Activated T-cell treated with anti-CD3 and anti-CD28 coated beads, Interleukin-2, amount 50 U/mL, for 48 hours (primary cell): ENCODE data around the gene RETREG1.
"Not testable (repeated sequence)": the region's sequence is repeated elsewhere in the genome, so short reads cannot be mapped to it uniquely, and the experiment has no call there.

Experiments
- DNase-seq, 2 experiments: peaks; one replicate each; pipeline ENCODE4 v3.0.0-alpha.2; 2020

Gene RETREG1

DNA sequence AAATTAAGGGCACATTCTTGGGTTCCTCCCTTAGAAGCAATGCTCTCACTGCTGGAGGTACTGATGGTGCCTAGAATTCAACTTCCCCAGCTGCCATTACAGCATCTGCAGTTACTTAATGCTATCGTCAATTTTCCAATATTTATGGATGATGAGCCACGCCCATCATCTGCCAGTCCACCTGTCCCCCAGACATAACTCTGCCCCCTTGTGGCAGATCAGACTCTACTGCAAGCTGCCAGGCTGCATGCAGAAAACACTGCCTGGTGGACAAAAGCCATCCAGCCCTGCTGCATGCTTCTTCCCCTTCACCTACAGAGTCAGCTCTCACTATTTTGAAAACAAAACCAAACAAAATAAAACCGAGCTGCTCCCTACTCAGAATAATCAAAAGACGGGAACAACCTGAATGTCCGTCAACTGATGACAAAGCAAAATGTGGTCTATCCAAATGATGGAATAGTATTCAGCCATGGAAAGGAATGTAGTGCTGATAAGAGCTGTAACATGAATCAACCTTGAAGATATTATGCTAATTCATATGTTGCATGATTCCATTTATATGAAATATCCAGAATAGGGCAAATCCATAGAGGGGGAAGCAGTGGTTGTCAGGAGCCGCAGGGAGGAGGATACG is 66.4 kb downstream of the RETREG1 start:
- peak; percentile 49 to 57 for DNase-seq

DNA sequence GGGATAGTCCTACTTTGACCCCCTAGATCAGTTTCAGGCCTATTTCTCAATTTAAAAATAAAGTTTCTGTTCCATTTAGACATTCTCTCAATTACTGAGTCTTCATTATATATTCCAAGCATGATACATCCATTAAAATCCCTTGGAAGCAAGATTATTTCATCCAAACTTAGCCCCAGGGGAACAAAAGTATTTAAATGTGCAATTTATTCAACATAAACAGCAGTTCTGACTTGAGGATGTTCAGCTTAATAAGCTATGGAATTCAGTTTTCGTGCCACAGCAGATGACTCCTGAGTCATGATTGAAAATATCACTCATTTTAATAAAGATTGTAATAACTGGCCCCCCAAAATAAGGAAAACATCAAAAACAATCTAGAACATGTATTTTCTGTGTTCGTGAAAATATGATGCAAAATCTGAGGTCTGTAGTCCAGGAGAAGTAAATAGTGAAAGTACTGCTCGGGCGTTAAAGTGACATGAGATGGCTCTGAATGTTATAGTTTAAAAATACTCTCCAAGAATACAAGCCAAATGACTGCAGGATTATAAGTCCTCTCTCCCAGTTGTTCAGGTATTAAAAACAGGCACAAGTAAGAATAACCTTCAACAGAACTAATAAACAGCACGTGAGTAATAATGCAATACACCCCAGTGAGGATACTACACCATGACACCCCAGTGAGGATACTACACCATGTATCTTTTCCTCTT is 67.1 kb downstream of the RETREG1 start:
- DNase-seq = no peak

DNA sequence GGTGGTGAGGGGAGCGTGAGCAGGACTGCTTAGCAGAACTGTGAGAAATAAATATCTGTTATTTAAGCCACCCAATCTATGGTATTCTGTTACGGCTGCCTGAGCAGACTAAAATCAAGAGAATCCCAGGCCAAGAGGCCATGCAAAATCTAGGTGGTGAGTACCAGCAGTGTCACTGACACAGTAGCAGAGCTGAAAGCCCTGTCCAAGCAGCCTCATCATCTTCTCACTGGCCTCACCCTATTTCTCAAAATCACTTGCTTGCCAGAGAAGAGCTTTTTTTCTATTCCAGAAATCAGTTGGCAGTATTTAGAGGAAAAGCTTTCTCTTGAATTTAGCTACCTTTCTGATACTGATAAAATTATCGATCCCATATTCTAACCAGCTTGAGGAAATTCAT is 68.0 kb downstream of the RETREG1 start:
- DNase-seq = no peak

DNA sequence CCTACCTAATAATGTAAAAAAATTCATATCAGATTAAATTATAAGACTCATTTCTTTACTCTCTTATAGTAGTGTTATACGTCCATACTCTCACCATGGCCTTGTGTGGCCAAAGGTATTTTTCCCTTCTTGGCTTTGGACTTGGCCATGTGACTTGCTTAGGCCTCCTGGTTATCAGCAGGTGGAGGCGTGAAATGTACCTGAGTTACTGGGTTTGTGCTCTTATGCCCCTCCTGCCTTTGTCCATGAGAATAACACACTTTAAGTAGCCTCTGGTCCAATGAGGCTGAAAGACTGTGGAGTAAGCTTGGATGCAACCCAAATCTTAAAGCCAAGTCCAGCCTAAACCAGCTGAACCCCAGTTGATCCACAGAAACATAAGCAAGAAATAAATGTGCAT is 68.7 kb downstream of the RETREG1 start:
- DNase-seq = no peak

DNA sequence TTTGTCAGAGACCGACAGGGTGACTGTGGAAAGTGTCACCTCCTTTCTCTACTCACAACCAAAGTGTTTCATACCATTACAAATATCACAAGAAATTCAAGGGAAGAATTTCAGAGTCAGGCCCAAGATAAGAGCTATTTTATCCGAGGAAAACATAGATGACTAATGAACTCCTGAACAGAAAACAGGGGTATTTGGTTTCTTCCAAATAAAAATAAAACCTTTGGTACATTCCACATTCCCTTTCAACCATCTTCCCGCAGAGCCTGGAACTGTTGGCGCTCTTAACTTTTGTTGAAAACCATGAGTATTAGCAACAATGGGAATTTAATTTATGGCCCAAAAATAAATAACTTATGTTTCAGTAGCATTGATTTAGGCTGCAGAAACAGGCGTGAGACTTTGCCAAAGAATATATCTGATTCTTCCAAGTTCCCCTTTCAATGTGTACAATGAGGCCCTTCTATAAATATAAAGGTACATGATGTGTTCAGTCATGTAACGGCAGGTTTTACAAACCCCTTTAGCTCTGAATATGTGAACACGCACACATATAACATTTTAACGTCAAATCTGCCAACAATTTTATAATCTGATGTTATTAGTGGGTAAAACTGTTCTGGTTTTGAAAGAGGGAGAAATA is 69.5 kb downstream of the RETREG1 start:
- DNase-seq = no peak

DNA sequence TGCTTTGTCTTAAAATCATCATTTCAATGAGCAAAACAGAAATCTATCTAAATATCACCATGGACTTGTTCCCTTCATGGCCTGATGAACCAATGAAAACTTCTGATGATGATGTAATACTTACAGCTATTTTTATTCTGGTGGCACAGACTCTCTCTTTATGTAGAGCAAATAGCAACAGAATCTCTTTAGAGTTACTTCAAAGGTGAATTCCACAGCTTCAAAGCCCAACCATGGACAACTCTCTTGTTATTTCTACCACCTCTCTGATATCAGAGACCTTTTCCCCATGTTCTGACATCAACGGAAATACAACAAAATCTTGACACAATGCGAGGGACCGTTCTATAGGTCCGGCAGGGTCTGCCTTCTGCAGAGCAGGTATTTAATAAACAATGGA is 70.1 kb downstream of the RETREG1 start:
- no peak for DNase-seq

DNA sequence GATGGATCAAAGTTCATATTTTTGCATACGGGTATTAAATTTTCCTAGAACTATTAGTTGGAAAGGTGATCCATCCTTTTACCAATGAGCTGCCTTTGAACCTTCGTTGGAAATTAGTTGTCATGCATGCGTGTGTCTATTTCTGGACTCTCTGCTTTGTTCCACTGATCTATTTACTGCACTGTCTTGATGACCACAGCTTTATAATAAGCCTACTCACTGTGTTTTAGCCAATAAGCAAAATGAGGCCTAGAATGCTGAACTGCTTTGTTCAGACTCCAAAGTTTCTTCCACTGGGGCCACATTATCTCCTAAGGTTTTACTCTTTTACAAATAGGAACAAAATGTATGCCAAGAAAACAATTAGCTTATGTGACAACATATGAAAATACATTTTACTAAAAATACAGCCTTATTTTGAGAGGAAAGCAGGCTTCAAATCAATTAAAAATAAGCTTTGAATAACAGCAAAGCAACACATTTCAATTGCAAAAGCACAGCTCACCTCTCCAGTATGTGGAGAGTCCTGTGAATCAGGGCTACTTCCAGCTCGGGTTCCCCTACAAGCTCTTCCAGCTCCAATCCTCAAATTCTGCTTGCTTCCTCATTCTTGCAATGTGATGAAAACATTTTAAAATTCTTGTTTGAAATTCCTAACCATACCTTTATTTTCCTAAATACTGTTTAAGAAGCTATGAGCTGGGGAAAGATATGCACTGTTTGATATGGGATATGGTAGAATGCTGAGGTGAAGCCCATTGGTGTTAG is 72.0 kb downstream of the RETREG1 start:
- no peak for DNase-seq

DNA sequence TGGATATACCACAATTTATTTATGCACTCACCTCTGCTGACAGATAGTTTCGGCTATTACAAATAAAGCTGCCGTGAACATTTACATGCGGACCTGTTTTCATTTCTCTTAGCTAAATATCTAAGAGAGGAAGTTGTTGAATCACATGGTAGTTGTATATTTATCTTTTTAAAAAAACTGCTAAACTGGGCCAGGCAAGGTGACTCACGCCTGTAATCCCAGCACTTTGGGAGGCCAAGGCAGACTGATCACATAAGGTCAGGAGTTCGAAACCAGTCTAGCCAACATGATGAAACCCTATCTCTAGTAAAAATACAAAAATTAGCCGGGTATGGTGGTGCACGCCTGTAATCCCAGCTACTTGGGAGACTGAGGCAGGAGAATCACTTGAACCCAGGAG is 73.6 kb downstream of the RETREG1 start:
- not testable (repeated sequence) for DNase-seq

DNA sequence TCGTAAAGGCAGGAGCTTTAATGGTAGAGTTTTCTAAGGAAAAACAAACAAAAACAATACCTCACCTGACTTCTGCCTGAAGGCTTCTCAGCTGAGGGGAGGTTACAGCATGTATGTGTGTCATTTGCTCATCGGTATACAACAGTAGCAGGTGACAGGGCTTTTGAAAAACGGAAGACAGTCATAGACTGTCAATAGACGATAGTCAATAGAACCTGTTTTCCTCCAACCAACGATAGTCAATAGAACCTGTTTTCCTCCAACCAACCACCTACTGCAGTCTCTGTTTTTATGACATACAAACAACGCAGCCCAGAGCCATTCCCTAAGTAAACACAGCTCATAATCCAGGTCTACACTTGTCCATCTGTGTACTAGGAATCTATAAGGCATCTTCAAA is 74.6 kb downstream of the RETREG1 start:
- DNase-seq = no peak

DNA sequence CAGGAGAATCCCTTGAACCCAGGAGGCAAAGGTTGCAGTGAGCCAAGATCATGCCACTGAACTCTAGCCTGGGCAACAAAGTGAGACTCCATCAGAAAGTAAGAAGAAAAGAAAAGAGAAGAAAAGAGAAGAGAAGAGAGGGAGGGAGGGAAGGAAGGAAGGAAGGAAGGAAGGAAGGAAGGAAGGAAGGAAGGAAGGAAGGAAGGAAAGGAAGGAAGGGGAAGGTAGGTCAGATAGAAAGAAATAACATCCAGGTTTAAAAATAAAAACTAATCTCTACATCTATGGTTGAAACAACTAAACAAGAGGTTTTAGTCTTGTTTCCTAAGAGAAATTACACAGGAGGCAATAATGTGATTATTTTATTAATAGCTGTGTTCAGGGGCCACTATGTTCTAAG is 75.2 kb downstream of the RETREG1 start:
- DNase-seq = not testable (repeated sequence)

DNA sequence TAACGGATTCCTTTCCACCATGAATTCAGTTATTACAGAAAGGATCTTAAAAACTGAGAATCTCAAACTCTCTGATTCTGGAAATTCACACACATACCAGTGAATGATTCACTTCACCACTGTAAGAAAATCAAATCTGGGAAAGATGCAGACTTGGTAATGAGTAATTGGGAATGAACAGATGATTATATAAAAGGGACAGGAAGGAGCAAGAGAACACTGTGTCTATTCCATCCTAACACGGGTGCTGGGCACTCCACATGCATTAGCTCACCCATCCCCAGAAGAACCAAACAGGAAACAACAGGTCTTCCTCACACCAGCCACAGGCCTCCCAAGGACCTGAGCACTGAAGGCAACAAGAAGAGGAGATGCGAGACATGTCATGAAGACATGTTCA is 76.4 kb downstream of the RETREG1 start:
- DNase-seq = no peak

DNA sequence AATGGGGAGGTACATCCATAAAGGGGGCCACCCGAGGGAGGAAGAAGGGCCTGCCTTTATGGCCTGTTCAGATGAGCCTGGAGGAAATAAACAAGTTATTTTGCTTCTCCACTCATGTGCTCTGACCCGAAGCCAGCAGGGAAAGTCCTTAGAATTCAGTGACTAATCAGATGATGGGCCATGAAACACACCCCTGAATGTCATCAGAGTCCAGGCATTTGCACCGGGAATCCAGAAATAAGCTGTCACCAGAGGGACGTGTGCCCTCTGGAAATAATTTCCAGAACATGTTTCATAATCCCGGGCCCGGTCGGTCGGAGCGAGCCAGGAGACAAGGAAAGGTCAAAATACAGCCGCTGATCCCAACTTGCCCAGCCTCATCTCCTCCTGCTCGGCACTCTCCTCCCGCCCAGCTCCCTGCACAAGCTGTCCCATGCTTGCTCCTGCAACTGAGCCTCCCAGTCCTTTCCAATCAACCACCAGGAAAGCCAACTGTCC is 77.6 kb downstream of the RETREG1 start:
- DNase-seq = no peak

DNA sequence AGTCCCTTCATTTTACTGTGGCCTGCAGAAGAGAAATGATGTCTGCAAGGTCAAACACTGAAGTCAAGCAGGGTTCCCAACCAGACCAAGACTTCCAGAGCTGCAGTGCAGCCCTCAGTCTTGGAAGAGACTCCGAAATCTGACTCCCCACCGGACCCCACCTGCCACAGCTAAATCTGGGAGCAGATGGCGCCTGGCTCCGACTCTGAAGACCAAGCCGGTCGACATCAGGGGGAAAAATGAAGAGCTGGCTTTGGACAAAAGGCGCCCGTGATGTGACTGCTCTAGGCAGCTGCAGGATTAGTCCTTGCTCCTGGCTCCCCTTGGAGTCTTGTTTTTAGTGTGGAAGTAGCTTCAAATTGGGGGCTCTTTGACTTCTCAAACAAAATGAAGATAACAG is 78.8 kb downstream of the RETREG1 start:
- no peak for DNase-seq

DNA sequence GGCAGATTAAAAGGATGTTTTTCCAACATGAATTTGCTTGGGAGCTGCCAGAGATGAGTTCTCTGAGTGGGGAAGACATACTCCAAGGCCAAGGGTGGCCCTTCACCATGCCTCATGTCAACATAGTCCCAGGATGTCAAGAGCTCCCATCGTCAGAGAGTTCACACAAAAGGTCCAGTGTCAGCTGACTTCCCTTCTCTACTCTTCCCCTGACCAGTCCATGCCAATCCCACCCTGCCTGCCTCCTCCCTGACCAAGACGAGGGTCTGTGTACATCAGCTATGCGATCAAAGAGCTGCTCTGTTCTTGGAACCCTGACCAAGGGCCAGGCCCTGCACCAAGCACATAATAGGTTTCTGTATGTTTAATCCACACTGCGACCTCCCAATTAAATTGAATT is 80.0 kb downstream of the RETREG1 start:
- no peak for DNase-seq

DNA sequence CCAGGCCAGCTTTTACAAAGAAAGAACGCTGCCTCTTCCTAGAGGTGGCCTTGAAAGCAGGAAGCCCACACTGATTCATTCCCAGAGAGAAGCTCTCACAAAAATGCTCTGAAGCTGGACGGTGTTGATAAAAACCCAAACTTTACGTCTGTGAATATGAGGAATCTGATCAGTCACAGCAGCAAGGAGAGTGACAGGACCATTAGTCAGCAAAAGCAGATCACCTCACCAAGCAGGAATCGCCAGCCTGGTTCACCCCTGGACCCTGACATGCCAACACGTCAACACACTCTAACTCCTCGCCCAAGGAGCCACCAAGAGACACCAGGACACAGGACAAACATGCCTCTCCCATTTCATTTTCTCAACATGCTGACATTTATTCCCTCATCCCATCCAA is 80.6 kb downstream of the RETREG1 start:
- no peak for DNase-seq

DNA sequence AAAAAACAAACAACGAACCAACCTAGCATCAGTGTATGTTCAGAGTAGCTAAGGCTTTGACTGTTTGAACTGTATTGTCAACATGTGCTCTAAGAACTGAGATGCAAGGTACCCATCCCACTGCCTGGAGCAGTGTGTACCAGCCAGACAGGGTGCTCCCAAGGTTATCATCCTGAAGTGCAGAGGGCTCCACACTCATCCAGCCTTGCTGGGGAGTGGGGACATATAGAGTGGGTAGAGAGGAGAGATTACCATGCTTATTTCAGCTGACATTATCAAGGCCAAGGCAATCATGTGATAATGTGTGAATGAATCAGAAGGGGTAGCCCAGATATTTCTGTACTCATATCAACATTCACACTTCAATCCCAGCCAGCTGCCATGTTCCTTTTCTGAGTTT is 82.5 kb downstream of the RETREG1 start:
- DNase-seq = no peak

DNA sequence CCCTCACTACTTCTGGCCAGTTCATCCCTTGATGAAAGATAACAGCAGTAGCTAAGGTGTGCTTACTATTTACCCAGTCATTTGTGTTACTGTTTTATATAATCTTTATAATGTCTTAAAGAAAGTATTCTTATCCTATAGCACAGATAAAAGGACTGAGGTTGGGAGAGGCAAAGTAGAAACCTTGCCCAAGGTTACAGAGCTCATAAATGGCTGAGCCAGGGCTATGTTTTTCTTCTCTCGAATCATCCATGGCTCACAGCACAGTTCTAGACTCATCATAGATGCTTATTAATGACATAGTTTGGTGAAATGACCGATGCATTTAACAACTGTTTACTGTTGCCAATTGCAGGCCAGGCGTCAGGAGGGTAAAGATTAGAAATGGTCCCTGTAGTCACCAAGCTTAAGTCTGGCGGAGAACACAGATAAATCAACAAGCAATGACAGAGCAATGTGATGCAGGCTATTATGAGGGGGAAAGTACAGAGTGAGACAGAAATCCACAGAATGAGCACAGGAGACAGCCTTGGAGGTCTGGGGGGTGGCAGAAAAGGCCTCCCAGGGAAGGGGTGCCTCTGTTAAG is 85.6 kb downstream of the RETREG1 start:
- DNase-seq = no peak

DNA sequence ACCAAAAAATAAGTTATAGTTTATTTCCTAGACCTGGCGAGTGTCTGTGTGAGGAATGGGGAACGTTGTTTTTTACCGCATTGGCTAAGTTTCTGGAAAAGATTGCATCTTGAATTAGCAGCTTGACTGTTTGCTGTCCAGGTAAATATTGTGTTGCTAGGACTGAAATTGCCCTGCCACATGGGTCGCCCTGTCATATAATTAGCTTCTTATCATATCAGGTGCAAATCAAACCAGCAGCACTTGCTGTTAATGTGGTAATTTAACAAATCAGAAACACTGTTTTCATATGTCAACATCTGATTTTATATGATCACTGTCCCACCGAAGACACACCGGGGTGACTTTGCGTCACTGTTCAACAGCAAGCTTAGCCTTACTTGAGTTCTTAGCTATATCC is 87.5 kb downstream of the RETREG1 start:
- DNase-seq = no peak

DNA sequence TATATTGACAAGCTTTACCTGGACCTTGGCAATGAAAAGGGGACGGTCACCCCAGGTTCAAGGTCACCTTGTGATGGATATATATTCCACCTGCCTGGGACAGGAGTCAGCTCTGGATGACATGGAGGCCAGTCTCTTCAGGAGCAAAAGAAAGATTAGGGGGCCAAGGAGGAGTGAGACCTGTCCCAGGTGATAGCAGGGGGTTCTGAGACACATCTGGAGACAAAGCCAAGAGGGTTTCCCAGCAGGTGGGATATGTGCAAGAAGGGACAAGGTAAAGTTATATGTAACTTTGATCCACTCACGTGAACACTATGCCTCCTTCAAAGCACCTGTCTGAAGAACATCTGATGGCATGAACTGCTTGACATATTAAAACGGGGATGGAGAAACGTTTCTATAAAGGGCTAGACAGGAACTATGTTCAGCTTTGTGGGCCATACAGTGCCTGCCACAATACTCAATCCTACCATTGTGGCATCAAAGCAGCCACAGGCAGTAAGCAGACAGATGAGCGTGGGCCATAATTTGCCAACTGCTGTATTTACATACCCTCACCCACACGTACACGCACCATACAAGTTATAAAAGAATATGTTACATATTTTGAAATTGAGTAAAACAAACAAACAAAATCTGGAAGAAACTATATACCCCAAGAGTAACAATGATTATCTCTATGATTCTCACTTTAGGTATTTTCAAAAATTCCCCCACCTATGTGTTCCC is 88.3 kb downstream of the RETREG1 start:
- no peak for DNase-seq

DNA sequence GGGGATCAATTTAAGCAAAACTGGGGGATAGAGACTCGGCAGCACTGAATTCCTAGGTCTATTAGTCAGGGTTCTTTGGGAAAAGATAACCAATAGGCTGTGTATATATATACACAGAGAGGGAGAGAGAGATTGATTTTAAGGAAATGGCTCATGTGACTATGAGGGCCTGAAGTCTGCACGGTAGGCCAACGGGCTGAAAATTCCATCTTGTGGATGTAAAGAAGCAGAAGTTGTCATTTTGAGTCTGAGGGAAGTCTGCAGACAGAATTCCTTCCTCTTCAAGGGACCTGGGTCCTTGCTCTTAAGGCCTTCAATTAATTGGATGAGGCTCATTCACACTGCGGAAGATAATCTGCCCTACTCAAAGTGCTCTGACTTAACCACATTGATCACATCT is 91.1 kb downstream of the RETREG1 start:
- DNase-seq = no peak

DNA sequence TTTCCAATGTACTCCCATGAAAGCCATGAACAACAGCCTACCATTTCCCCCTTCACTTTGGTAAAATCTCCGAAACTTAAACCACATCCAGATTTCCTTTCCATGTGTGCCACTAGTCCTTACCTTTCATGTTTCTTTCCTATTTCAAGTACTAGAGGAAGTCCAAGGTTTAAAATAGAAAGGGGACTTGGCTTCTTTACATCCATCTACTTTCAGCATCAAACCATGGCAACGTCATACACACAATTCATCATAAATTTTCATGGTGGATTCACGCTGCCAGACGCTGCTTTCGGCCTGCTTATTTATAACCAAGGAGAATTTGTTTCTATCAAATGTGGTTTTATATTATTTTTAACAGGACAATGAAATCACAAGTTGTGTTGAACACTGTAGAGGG is 92.5 kb downstream of the RETREG1 start:
- DNase-seq = no peak
